ENCODE measurements around the gene TBC1D22A. TPM values are rescaled to one million over a fixed set of nuclear protein-coding genes. Genes with fewer than 3 reads are reported as not detected.

TBC1D22A gene
- total RNA-seq, 4 donors from 2014 or later, result 31.2 to 111 (median 41.8) TPM

GRCh38 chr22:46951973-46952372 is 189.5 kb downstream of the TBC1D22A start:
- Histone ChIP-seq H3K4me1 (no peaks in the 10 kb centered on the region), H3K27me3 (no peaks in the 10 kb centered on the region), H3K4me3 (no peak overlapping the region), H3K36me3 (no peaks in the 10 kb centered on the region), H3K9me3 (no peaks in the 10 kb centered on the region), H3K27ac (no peak overlapping the region)
- no peak for TF ChIP-seq EP300 (IDR thresholded peaks at IDR 0.05; ENCODE audit: low read depth)
- in situ Hi-C loops (cut with MboI; ENCODE audit: low pct_ligation_motif_present in 1 of 4, low pct_unique_long_range_greater_than_20kb in 1 of 4, low sequenced_read_pairs in 3 of 4), result no loop called here
- WGBS, 2 donors (ENCODE audit: low coverage in 1 of 2), result 94 to 100% methylated on average over 2 to 7 of the region's 7 CpGs
- DNase-seq, result peak; percentile 2
- intact Hi-C loops (cut with DNase I; ENCODE audit: low total_unique reads), result no loop called here

DNA sequence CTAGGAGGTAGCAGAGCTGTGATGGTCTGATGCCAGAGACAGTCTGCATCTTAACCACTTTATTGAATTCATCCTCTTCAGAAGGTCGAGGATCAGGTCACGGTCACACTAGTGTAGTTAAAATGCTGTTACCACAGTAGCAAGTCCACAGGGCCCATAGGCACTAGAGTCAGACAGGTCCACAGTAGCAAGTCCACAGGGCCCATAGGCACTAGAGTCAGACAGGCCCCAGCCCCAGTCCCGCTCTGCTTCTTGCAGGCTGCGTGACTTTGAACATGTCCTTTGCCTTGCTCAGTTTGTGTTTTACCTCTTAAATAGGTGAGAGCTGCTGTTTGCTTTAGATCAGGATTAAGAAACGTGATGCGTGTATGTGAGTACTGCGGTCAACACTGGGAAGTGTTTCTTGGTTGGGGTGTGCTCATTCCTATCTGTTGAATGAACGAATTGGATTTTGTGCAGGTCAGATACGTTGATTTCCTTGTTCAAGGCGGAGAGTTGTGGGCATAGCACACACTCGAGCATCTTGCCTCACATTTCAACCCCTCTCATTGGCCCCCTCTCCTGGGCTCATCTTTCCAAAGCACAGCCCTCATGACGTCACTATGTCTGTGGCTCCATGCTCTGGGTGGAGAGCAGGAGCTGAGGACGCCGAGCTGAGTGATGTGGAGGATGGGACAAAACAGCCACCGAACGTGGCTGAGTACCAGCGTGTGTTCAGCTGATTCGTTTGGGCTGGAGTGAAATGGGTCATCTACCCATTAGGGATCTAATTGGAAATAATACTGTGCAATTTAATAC is 191.7 kb downstream of the TBC1D22A start:
- H3K9me3 ChIP-seq, result no peaks in the 10 kb centered on the region
- H3K27ac ChIP-seq, result no peak overlapping the region
- H3K27me3 ChIP-seq, result no peaks in the 10 kb centered on the region
- H3K4me3 ChIP-seq, result no peak overlapping the region
- 86 to 94% methylated on average over 2 to 18 of the region's 18 CpGs for WGBS, 2 donors (ENCODE audit: low coverage in 1 of 2)
- intact Hi-C loops (cut with DNase I; ENCODE audit: low total_unique reads) (no loop called here), in situ Hi-C loops (cut with MboI; ENCODE audit: low pct_ligation_motif_present in 1 of 4, low pct_unique_long_range_greater_than_20kb in 1 of 4, low sequenced_read_pairs in 3 of 4) (no loop called here)
- no peaks in the 10 kb centered on the region for H3K36me3 ChIP-seq
- no peak for DNase-seq
- no peaks in the 10 kb centered on the region for H3K4me1 ChIP-seq
- no peak for TF ChIP-seq POLR2AphosphoS5 (IDR thresholded peaks at IDR 0.05)
- no peak for TF ChIP-seq EP300 (IDR thresholded peaks at IDR 0.05; ENCODE audit: low read depth)
- TF ChIP-seq POLR2A (IDR thresholded peaks at IDR 0.05), result no peak
- TF ChIP-seq, protein P1, sequence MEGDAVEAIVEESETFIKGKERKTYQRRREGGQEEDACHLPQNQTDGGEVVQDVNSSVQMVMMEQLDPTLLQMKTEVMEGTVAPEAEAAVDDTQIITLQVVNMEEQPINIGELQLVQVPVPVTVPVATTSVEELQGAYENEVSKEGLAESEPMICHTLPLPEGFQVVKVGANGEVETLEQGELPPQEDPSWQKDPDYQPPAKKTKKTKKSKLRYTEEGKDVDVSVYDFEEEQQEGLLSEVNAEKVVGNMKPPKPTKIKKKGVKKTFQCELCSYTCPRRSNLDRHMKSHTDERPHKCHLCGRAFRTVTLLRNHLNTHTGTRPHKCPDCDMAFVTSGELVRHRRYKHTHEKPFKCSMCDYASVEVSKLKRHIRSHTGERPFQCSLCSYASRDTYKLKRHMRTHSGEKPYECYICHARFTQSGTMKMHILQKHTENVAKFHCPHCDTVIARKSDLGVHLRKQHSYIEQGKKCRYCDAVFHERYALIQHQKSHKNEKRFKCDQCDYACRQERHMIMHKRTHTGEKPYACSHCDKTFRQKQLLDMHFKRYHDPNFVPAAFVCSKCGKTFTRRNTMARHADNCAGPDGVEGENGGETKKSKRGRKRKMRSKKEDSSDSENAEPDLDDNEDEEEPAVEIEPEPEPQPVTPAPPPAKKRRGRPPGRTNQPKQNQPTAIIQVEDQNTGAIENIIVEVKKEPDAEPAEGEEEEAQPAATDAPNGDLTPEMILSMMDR (IDR thresholded peaks at IDR 0.05), result no peak

DNA sequence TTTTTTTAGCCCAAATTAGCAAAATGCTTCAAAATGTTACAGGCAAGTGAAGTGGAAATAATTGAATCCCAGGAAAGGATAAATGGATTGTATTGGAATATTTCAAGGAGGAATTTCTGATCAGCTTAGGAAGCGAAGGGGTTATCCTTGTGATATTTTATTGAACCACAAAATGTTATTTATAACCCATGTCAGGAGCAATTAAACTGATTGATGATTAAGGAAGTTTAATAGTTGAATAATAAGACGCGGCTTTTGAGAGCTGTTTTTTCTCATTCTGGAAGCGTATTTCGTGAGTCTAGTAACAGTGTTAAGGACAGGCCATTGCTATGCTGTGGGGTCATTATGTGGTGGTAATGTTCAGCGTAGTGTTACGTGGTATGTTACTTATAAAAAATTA is 192.3 kb downstream of the TBC1D22A start:
- H3K27ac ChIP-seq, result no peak overlapping the region
- H3K9me3 ChIP-seq, result no peaks in the 10 kb centered on the region
- no peaks in the 10 kb centered on the region for H3K36me3 ChIP-seq
- H3K4me1 ChIP-seq, result no peaks in the 10 kb centered on the region
- TF ChIP-seq POLR2AphosphoS5 (IDR thresholded peaks at IDR 0.05), result no peak
- TF ChIP-seq, protein P1 (IDR thresholded peaks at IDR 0.05), result no peak
- TF ChIP-seq EP300 (IDR thresholded peaks at IDR 0.05; ENCODE audit: low read depth), result no peak
- TF ChIP-seq POLR2A (IDR thresholded peaks at IDR 0.05), result no peak
- 91 to 95% methylated on average over 7 of the region's 7 CpGs for WGBS, 2 donors (ENCODE audit: low coverage in 1 of 2)
- intact Hi-C loops (cut with DNase I; ENCODE audit: low total_unique reads), result no loop called here
- H3K4me3 ChIP-seq, result no peak overlapping the region
- H3K27me3 ChIP-seq, result no peaks in the 10 kb centered on the region
- in situ Hi-C loops (cut with MboI; ENCODE audit: low pct_ligation_motif_present in 1 of 4, low pct_unique_long_range_greater_than_20kb in 1 of 4, low sequenced_read_pairs in 3 of 4), result no loop called here
- DNase-seq, result no peak

GRCh38 chr22:46956498-46957215 is 194.2 kb downstream of the TBC1D22A start:
- H3K4me1 ChIP-seq, result no peaks in the 10 kb centered on the region
- 92 to 94% methylated on average over 7 to 19 of the region's 19 CpGs for WGBS, 2 donors (ENCODE audit: low coverage in 1 of 2)
- in situ Hi-C loops (cut with MboI; ENCODE audit: low pct_ligation_motif_present in 1 of 4, low pct_unique_long_range_greater_than_20kb in 1 of 4, low sequenced_read_pairs in 3 of 4), result no loop called here
- no peaks in the 10 kb centered on the region for H3K9me3 ChIP-seq
- no peak overlapping the region for H3K27ac ChIP-seq
- H3K27me3 ChIP-seq, result no peaks in the 10 kb centered on the region
- H3K36me3 ChIP-seq, result no peaks in the 10 kb centered on the region
- intact Hi-C loops (cut with DNase I; ENCODE audit: low total_unique reads), result no loop called here
- no peak overlapping the region for H3K4me3 ChIP-seq
- TF ChIP-seq POLR2A (IDR thresholded peaks at IDR 0.05), result no peak
- TF ChIP-seq, protein P1 (IDR thresholded peaks at IDR 0.05), result no peak
- TF ChIP-seq POLR2AphosphoS5 (IDR thresholded peaks at IDR 0.05), result no peak
- no peak for TF ChIP-seq EP300 (IDR thresholded peaks at IDR 0.05; ENCODE audit: low read depth)
- no peak for DNase-seq

Data from transverse colon (tissue), 4 donors.